ENCODE data around the gene NAT8L. TPM values are rescaled to one million over a fixed set of nuclear protein-coding genes. Genes with fewer than 3 reads are reported as not detected.

Gene NAT8L
- polyA plus RNA-seq, 4 donors: 5.4 to 7.8 (median 6.6) TPM

DNA sequence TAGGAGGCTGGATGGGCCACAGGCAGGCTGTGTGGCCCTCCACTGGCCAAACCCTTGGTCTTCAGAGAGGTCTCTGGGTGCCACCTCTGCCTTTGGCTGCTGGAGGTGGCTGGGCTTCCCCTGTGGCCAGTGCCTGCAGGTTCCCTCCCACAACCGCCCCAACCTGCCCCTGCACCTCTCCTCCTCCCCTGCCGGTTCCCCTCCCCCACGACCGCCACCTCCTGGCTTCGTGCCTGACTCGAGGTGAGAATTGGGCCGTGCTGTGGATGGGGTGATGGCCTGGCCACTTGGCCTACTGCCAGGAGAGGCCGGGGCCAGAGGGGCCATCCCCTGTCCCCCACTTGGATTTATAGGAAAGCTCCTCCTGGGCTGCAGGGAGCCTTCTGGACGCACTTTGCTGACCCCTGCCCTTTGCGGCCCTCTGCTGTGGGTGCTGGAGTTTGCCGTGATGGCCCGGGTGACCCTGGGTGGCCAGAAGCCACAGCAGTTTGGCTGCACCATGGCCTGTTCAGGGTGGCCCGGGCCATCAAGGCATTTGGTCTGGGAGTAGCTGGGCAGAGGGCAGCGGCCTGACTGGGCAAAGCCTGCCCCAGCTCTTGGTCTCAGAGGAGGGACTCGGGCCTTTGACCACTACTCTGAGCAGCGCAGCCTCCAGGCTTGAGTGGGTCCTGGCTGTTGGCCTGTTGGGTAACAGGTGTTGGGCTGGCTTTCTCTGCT, 3.8 kb downstream of the NAT8L start:
- no peak for DNase-seq (ENCODE audit: low read depth in 4 of 4, low spot score in 3 of 4)

DNA sequence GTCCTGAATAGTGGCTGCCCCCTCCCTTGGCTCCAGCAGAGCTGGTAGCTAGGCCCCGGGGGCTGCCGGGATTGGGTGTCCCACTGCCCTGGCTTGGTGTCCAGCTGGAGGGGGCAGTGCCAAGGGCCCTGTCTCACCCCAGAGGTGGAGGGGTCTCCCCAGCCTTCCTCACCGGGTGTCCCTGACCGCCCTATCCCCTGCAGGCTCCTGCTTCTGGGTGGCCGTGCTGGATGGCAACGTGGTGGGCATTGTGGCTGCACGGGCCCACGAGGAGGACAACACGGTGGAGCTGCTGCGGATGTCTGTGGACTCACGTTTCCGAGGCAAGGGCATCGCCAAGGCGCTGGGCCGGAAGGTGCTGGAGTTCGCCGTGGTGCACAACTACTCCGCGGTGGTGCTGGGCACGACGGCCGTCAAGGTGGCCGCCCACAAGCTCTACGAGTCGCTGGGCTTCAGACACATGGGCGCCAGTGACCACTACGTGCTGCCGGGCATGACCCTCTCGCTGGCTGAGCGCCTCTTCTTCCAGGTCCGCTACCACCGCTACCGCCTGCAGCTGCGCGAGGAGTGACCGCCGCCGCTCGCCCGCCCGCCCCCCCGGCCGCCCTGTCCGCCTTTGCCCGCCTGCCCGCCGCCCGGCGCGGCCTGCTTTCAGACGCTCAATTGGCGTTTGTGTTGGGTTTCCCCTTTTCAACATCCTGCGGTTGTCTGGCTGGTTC, 4.6 kb downstream of the NAT8L start:
- no peak for DNase-seq (ENCODE audit: low read depth in 4 of 4, low spot score in 3 of 4)

DNA sequence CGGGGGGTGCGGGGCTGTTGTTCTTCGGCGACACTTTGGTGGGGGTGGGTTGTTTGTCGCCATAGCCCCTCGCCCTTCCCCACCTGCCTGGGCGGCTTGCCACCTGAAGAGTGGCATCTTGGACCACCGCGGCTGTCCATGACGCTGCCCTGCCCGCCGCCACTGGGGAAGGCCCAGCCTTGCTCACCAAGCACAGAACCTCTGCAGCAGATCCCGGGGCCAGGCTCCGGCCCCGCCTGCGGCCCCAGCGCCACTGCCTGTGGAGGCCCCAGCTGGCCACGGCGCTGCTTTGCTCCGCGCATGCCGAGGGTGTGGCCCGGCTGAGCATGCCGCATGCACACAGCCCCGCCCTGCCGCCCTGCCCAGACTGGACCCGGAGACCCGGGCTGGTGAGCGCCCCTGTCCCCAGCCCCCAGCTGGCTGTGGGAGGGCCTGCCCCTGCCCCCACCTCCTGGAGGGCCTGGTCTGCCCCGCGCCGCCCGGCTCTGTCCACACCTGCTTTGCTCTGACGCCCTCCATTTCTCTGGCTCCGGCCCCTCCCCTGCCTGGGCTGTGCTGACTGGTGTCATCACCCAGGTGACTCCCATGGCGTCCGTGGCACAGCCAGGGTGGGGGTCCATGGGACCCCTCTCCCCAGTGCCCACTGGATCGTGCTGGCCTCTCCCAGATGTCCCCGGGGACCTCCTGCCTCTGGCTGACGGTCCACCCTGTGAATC, 5.3 kb downstream of the NAT8L start:
- DNase-seq (ENCODE audit: low read depth in 4 of 4, low spot score in 3 of 4): no peak

DNA sequence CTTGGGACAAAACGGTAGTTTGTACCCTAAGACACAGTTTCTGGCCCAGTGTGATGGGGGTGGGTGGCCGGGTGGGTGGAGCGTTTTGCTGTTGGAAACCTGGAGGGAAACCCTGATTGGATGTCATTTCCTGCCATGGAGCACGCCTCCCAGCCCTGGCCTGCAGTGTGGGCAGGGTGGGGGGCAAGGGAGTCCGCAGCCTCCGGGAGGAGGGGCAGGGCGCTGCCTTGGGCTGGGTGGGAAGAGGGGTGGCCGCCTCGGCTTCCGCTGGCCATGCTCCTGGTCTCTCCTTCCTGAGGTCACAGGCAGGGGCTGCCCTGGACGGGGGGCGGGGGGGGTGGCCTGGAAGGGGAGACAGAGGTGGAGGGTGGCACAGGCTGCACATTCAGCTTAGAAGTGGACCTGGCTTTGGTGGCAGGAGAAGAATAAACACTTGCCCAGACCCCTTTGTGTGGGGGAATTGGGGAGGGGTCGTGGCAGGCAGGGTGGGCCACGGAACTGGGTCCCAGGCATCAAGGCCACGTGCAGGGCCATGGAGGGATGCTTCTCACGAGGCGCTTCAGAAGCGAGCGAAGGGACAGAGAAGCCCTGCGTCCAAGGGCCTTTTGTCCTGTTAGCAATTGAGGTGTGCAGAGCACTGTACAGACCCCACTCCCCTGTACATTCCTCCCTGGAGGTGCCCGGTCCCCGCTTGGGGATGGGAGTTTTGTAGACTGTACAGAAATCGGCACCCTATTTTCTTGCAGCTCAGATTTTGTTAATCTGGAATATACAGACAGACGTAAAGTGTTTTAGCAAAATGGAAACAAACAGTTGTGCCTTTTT, 6.2 kb downstream of the NAT8L start:
- DNase-seq (ENCODE audit: low read depth in 4 of 4, low spot score in 3 of 4): no peak

DNA sequence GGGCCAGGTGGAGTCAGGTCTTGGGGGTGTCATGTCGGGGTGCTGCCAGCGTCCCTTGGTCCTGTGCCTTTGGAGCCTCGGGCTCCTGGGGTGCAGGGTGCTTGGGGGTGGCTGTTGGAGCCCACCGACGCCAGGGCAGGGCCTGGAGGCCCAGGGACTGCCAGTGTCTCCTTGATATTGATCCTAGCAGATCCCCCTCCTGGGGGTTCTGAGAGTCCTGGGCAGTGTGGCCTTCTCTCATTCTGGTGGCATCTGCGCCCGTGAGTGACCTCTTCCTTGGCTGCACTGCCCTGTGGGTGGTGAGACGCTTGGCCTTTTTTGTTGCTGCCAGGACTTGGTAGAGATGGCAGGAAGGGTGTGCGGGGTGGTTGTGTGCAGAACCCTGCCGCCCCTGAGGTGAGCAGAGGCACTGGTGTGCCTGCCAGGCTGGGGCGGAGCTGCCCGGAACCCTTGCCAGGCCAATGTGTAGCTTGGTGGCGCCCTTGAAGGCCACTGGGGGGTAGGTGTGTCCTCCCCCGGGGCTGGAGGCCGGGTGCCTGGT, 7.0 kb downstream of the NAT8L start:
- no peak for DNase-seq (ENCODE audit: low read depth in 4 of 4, low spot score in 3 of 4)

DNA sequence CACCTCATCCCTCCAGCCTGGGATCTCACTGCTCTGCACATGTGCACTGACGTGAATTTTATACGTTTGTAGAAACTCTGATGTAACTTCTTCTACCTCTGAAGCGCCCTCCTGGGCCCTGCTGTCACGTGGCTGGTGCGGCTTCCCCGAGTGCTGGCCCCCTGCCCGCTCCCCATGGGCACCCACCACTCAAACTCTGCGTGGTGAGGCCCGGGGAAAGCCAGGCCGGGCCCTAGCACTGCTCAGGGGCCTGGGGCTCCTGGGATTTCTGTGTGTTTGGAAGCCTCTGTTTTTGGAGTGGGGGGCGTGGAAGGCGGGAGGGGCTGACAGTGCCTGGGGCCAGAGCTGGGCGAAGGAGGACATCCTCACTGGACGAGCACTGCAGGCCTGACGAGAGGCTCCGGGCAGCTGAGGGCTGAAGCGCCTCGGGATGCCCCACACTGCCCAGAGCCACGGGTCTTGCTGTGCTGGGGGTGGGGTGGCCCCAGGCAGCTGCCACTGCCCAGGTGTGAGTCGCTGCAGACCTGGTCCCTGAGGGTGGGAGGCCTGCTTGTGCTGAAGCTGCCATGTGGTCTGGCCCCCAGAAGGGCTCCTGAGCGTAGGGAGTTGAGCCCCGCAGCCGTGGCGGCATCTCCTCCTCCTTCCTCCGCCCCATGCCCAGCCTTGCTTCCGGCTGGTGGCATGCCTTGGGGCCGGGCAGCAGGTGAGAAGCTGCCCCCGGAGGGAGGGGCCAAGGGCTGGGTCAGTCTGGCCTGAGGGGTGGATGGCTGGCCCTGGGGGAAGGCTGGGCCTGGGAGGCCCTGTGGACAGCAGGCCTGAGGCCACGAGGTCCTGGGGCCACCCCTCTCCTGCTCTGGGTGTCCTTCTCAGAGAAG, 7.7 kb downstream of the NAT8L start:
- DNase-seq (ENCODE audit: low read depth in 4 of 4, low spot score in 3 of 4): no peak

DNA sequence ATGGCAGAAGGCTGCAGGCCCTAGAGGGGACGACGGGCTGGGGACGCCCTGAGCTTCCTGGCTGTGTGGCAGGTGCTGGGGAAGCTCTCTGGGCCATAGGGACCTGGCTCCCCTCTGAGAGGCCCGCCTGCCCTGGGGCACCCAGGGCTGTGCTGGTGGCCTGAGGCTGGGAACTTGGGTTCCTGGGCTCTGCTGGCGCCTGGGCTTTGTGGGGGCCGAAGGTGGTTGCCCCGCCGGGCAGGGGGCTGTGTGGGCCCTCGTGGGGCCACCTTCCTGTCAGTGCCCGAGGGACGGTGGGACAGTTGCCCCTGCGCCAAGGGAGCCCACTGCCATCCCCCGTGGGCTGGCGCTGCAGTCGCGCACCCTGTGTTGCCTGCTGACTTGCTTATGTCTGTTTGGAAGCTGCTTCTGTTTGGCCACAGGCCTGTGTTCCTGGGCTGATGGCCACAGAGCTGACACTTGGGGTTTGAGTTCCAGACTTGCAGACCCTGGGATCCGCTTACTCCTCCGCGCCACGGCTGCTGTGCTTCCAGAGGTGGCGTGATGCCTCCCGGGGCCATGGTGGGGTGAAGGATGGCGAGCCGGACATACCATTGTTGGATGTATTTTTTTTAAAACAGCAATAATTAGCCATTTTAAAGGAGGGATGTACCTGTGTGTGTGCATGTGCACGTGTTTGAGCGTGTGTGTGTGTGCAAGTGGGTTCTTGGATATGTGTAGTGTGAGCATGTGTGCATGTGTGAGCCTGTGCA, 8.5 kb downstream of the NAT8L start:
- no peak for DNase-seq (ENCODE audit: low read depth in 4 of 4, low spot score in 3 of 4)

DNA sequence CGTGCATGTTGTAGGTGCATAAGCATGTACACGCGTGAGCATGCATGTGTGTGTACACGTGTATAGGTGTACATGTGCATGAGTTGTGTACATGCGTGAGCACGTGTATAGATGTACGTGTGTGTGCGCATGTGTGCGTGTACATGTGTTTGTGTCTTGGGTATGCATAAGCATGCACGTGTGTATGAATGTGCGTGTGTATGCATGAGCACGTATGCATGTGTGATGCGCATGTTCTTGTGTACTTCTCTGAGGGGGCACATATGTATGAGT, 9.0 kb downstream of the NAT8L start:
- no peak for DNase-seq (ENCODE audit: low read depth in 4 of 4, low spot score in 3 of 4)

DNA sequence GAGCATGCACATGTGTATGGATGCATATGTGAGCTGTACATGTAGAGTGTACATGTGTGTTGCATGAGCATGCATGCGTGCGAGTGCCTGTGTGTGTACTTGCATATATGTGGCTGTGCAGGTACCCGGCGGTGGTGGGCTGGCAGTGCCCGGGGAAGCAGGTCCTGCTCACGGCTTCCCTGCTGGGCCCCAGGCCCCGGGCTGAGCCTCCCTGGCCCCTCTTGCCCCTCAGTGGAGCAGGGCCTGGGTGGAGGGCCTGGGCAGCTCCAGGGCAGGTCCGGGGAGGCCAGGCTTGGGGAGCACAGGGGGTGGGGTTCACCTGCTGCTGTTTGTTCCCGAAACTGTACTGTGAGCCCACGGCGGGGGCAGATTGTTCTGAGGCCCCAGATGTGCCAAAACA, 9.4 kb downstream of the NAT8L start:
- no peak for DNase-seq (ENCODE audit: low read depth in 4 of 4, low spot score in 3 of 4)

DNA sequence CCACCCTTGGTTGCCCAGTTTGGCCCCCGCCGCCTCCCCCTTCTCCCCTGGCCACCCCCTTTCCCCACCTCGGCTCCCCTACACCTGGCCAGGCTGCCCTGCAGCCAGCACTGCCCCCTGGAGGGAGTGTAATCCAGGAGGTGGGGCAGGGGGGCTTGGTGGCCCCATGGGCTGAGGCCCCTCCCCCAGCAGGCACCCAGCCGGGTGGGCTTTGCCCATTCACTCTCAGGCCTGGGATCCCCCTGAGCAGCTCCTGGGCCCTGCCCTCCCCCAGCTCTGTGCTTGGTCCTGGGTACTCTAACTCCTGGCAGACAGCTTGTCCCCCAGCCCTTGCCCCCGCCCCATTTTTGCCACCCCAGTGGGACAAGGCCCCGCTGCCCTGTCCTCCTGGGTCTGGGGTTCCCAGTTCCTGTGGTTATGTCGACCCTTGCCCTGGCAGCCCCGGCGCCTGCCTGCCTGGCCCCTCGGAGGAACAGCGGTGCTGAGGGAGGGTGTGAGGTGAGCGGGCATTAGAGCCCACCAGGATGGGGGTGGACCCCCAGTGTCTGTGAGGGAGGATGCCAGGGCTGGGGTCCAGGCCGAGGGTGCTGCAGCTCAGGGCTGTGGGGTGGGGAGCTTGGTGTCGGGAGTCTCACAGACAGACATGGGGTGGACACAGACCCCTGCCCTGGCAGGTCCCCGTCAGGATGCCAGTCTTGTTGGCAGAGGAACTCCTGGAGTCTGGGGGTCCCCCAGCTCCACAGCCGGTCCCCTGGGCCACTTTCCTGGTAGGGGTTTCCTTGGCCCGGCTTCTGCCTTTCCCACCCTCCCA, 10.2 kb downstream of the NAT8L start:
- no peak for DNase-seq (ENCODE audit: low read depth in 4 of 4, low spot score in 3 of 4)

DNA sequence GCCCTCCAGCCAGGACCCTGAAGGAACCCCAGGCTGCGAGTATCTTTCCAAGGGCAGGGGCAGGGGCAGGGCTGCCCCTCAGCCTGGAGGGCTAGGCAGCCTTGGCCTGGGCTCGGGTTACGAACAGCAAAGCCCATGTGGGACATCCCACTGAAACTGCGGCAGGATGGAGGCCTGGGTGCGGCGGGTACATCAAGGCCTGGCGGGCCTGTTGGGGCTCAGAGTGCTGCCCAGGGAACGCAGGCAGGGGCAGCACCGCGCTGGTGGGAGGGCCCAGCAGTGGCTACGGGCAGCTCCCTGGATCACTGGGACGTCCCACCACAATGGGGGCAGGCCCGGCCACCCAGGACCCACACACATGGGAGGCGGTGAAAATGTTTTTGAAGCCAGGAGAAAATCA, 10.9 kb downstream of the NAT8L start:
- no peak for DNase-seq (ENCODE audit: low read depth in 4 of 4, low spot score in 3 of 4)

DNA sequence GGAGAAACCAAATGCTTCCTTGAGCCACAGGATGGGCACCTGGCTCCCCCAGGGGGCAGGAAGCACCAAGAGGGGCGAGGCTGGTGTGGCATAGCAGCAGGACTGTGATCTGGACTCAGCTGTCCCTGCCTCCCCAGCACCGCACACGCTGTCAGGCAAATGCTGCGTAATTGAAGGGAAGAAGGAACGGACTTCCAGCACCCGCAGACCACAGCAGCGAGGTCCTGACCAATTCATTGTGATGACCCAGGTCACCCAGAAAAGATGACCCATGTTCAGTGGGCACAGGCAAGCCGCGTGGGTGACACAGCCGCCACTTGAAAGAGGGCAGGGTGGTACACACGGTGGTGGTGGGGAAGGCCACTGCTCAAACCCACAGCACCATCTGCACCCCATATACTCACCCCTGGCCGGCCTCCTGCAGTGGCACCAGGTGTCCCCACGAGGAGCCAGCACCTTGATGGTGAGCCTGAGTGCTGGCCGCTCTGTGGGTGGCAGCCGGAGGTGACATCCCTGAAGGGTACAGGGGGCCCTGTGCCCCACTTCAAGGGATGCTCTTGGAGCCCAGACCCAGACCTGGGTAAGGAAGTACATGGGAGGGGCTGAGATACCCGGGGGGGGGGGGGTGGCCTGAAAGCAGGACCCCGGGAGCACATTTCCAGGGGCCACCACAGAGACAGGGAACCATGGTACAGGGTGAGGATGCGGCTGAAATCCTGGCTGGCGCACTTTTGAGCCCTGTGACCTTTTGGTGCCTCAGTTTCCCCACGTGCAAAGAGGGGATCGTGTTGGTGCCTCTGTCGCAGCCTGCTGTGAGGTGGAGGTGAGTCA, 11.5 kb downstream of the NAT8L start:
- no peak for DNase-seq (ENCODE audit: low read depth in 4 of 4, low spot score in 3 of 4)

DNA sequence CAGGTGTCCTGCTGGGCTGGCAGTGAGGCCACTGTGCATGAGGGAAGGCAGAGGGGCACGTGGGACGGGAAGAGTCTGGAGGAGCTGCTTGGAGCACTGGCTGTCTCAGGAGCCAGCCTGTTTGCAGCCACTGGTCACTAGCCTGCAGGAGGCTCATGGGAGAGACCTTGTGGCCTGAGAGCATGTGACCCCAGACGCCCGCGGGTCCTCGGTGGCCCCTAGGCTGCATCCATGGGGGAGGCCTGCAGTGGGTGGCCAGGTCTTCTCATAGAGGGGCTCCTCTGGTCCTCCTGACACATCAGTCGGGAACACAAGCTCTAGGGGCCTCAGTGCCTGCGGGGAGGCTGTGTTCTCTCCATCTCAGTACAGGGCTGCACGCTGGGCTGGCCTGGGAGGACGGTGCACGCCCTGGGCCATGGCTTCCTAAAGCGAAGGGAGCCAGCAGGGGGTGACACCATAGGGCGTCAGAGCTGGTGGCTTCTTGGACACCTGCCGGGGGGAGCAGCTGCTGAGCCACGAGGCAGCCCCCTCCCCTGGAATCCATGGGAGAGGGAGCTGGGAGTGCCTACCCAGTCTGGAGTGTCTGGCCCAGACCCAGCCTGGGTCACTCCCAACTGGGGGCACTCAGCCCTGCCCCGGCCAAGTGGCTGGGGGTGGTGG, 12.3 kb downstream of the NAT8L start:
- DNase-seq (ENCODE audit: low read depth in 4 of 4, low spot score in 3 of 4): no peak

DNA sequence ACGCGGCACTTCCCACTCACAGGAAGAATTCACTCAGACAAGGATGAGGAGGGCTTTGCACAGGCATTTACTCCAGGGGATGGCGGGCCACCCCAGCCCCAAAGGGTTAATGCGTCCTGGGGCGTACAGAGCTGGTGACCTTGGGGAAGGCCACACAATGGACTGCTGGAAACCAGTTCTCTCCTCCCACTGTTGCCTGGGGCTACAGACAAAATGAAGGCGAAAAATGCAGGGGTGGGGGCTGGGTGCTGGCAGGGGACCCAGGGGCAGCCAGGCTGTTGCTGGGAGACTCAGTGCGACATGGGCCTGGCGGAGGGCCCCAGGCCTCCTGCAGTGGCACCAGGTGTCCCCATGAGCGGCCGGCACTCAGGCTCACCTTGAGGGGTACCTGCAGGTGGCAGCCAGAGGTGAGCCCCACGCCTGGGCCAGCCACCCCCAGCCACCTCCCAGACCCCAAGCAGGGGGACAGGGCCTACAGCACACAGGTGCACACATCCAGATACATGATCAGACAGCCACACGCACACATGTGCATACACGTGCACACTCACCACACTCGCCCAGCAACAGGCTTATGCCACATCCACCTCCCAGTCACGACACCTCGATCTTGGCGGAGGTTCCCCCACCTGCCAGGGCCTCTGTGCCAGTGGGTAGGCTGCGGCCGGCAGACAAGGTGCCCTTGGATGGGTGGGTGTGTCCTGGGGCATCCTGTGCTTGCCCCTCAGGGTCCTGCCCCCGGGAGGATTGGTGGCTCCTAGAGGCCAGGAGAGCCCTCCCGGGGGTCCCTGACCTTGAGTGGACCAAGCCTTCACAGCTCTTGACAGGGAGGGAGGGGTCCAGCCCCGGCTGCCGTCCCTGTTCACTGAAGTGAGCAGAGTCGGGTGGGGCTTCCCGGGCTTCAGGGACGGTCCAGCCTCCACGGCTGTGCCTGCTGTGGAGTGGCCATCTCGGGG, 13.1 kb downstream of the NAT8L start:
- DNase-seq (ENCODE audit: low read depth in 4 of 4, low spot score in 3 of 4): no peak

DNA sequence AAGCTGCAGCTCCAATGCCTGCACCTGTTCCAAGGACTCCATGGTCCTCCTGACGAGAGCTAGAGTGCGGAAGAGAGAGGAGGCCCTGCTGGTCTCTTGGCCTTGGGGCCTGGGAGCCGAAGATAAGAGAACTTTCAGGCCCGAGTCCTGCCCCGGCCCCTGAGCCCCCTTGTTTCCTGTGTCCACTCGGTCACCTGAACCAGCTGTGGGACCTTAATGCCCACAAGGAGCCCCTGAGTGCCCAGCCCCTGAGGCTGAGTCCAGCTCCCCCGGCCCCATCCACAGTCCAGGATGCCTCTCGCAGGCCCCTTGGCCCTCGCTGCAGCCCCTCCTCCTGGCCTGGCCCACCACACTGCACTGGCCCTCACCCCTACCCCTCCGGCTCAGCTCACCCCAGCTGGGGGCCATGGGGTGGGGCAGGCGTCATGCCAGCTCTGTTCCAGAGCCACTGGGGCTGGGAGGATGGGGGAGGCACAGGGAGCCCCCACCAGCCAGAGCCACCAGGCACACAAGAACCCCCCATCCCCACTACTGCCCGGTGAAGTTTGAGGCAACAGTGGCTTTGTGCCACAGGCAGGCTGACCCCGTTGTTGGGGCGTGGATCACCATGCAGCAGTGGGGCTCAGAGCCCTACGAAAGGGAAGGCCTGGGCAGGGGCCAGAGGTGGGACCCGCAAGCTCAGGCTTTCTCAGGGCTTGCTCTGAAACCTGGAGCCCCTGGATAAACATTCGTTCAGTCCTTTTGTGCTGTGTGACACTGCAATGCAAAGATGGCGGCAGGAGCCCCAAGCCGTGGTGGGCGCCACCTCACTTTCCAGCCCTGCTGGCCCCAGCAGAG, 14.1 kb downstream of the NAT8L start:
- DNase-seq (ENCODE audit: low read depth in 4 of 4, low spot score in 3 of 4): no peak

All from right renal pelvis (tissue), 4 donors.